Stimulated activated CD4-positive, alpha-beta T cell treated with anti-CD3 and anti-CD28 coated beads, Interleukin-12 subunit alpha, Interleukin-12 subunit beta, amount 100 ng/mL, for 24 hours (primary cell): ENCODE measurements around the gene YIPF3.
A peak's percentile ranks its signal among the peaks of the same experiment; 100 is the strongest.
"Not testable (repeated sequence)": the region's sequence is repeated elsewhere in the genome, so short reads cannot be mapped to it uniquely, and the experiment has no call there.

Experiments
- DNase-seq, 2 experiments: peaks; one replicate each; pipeline ENCODE4 v3.0.0-alpha.2; 2020; ENCODE audit warnings: low read depth in 2 of 2

YIPF3 gene

GRCh38 chr6:43516697-43517504, at the start of gene YIPF3, which contains the start of gene POLR1C:
TSS of gene YIPF3 (minus strand) at chr6:43516926. CDS start at chr6:43516807, 119 bp downstream.
TSS of gene POLR1C (plus strand) at chr6:43517089. CDS start at chr6:43517110, 21 bp downstream.
- peak; percentile 94 to 97 for DNase-seq

GRCh38 chr6:43559328-43559727, 42.6 kb upstream of the YIPF3 start:
- DNase-seq, result no peak

- DNase-seq, result not testable (repeated sequence)
These were observed 40.9 kb upstream of the YIPF3 start for GRCh38 chr6:43557620-43558019.

GRCh38 chr6:43547222-43547621, 30.5 kb upstream of the YIPF3 start:
- DNase-seq, result no peak

GRCh38 chr6:43544461-43544860, 27.7 kb upstream of the YIPF3 start:
- DNase-seq, result no peak

GRCh38 chr6:43541774-43542471, 25.2 kb upstream of the YIPF3 start:
- no peak for DNase-seq

GRCh38 chr6:43540507-43540906, 23.8 kb upstream of the YIPF3 start:
- no peak for DNase-seq

- DNase-seq, result not testable (repeated sequence)
These were observed 22.7 kb upstream of the YIPF3 start for GRCh38 chr6:43539409-43539808.

- not testable (repeated sequence) for DNase-seq
These were observed 22.3 kb upstream of the YIPF3 start for GRCh38 chr6:43538986-43539385.

GRCh38 chr6:43532201-43532600, 15.5 kb upstream of the YIPF3 start:
- no peak for DNase-seq

GRCh38 chr6:43524483-43524961, 7.8 kb upstream of the YIPF3 start:
- no peak for DNase-seq

- no peak for DNase-seq
These were observed 6.6 kb upstream of the YIPF3 start for GRCh38 chr6:43523284-43523683.

GRCh38 chr6:43522547-43523261, 6.0 kb upstream of the YIPF3 start:
- no peak for DNase-seq

- DNase-seq, result no peak
These were observed 5.1 kb upstream of the YIPF3 start for GRCh38 chr6:43521836-43522235.

GRCh38 chr6:43520097-43520496, 3.4 kb upstream of the YIPF3 start:
- DNase-seq, result no peak

GRCh38 chr6:43517505-43518357, 1.0 kb upstream of the YIPF3 start:
- DNase-seq, result no peak

- no peak for DNase-seq
These were observed 394 bp downstream of the YIPF3 start for GRCh38 chr6:43516367-43516696.

GRCh38 chr6:43515808-43516207, 918 bp downstream of the YIPF3 start:
- no peak for DNase-seq

GRCh38 chr6:43511824-43512415, 4.8 kb downstream of the YIPF3 start:
- DNase-seq, result no peak

- DNase-seq, result no peak
These were observed 5.9 kb downstream of the YIPF3 start for GRCh38 chr6:43510827-43511163.
